A549 (cell line): ENCODE data around the gene MSANTD4.

Source experiments
- CEBPB ChIP-seq, 2 experiments: fragments of >200 bp in 1 of 2; sonication (Bioruptor Twin) in 1 of 2; formaldehyde crosslinking in 1 of 2; IDR thresholded peaks; 2 replicates each; pipeline ENCODE4 v1.6.1; 2012 to 2016
- ELK1 ChIP-seq: fragments of 150-350 bp; IDR thresholded peaks from 2 replicates; pipeline ENCODE4 v1.6.1; 2014; ENCODE audit warnings: low read depth, mild to moderate bottlenecking, low read length
- EP300 ChIP-seq, 2 experiments: fragments of >200 bp; sonication (Bioruptor Twin); formaldehyde crosslinking; IDR thresholded peaks; 2 replicates in 1 of 2; 3 replicates in 1 of 2; pipeline ENCODE4 v1.6.1; 2016 to 2017
- HDAC2 ChIP-seq: fragments of 200-600 bp; sonication (generic); IDR thresholded peaks from 2 replicates; pipeline ENCODE4 v1.6.1; 2016
- HMGXB4 ChIP-seq: fragments of 250-450 bp; sonication (Bioruptor Pico); IDR thresholded peaks from 2 replicates; pipeline ENCODE4 v1.5.0; 2021; ENCODE audit warnings: mild to moderate bottlenecking, moderate library complexity, borderline replicate concordance
- JUN ChIP-seq, 2 experiments: fragments of >200 bp; sonication (Bioruptor Twin); formaldehyde crosslinking; IDR thresholded peaks; 2 replicates in 1 of 2; 3 replicates in 1 of 2; pipeline ENCODE4 v1.6.1; 2016 to 2017
- KDM1A ChIP-seq: fragments of 200-600 bp; sonication (generic); IDR thresholded peaks from 2 replicates; pipeline ENCODE4 v1.6.1; 2016; ENCODE audit warnings: low read depth, mild to moderate bottlenecking
- NFE2L2 ChIP-seq: fragments of 150-350 bp; conservative IDR thresholded peaks from 2 replicates; pipeline ENCODE4 v1.6.1; 2014; ENCODE audit warnings: low read length
- PBX3 ChIP-seq: IDR thresholded peaks from 2 replicates; pipeline ENCODE4 v1.6.1; 2012
- POLR2A ChIP-seq: IDR thresholded peaks from 2 replicates; pipeline ENCODE4 v1.6.1; 2012; ENCODE audit warnings: mild to moderate bottlenecking, low read length
- REST ChIP-seq: fragments of 200-600 bp; sonication (generic); IDR thresholded peaks from 2 replicates; pipeline ENCODE4 v1.6.1; 2016; ENCODE audit warnings: antibody characterized with exemption, mild to moderate bottlenecking, moderate library complexity
- TF ChIP-seq, protein P1 (sequence below): fragments of >200 bp; sonication (Bioruptor Twin); formaldehyde crosslinking; IDR thresholded peaks from 3 replicates; pipeline ENCODE4 v1.5.1; 2016
- TF ChIP-seq, protein P2 (sequence below): IDR thresholded peaks from 2 replicates; pipeline ENCODE4 v1.6.1; 2012
- TF ChIP-seq, protein P3 (sequence below): fragments of 250-450 bp; sonication (Bioruptor Pico); IDR thresholded peaks from 2 replicates; pipeline ENCODE4 v1.5.0; 2020; ENCODE audit warnings: low read depth, mild to moderate bottlenecking, moderate library complexity

GRCh38 chr11:105969756-105970155 lies 52.3 kb downstream of the MSANTD4 start:
- TF ChIP-seq, protein P1, sequence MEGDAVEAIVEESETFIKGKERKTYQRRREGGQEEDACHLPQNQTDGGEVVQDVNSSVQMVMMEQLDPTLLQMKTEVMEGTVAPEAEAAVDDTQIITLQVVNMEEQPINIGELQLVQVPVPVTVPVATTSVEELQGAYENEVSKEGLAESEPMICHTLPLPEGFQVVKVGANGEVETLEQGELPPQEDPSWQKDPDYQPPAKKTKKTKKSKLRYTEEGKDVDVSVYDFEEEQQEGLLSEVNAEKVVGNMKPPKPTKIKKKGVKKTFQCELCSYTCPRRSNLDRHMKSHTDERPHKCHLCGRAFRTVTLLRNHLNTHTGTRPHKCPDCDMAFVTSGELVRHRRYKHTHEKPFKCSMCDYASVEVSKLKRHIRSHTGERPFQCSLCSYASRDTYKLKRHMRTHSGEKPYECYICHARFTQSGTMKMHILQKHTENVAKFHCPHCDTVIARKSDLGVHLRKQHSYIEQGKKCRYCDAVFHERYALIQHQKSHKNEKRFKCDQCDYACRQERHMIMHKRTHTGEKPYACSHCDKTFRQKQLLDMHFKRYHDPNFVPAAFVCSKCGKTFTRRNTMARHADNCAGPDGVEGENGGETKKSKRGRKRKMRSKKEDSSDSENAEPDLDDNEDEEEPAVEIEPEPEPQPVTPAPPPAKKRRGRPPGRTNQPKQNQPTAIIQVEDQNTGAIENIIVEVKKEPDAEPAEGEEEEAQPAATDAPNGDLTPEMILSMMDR, result no peak
- TF ChIP-seq POLR2A, result no peak
- TF ChIP-seq, protein P2, sequence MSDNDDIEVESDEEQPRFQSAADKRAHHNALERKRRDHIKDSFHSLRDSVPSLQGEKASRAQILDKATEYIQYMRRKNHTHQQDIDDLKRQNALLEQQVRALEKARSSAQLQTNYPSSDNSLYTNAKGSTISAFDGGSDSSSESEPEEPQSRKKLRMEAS, result no peak
- TF ChIP-seq ELK1, result no peak
- TF ChIP-seq JUN (IDR thresholded peaks at IDR 0.05), result no peak
- no peak for TF ChIP-seq NFE2L2
- TF ChIP-seq EP300 (IDR thresholded peaks at IDR 0.05), result no peak
- TF ChIP-seq CEBPB (IDR thresholded peaks at IDR 0.05), result no peak
- no peak for TF ChIP-seq PBX3
- no peak for TF ChIP-seq HDAC2
- no peak for TF ChIP-seq REST
- TF ChIP-seq, protein P3, sequence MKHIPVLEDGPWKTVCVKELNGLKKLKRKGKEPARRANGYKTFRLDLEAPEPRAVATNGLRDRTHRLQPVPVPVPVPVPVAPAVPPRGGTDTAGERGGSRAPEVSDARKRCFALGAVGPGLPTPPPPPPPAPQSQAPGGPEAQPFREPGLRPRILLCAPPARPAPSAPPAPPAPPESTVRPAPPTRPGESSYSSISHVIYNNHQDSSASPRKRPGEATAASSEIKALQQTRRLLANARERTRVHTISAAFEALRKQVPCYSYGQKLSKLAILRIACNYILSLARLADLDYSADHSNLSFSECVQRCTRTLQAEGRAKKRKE, result no peak
- no peak for TF ChIP-seq KDM1A
- no peak for TF ChIP-seq HMGXB4 (CRISPR knock-in tag)
